ENCODE measurements around the gene C10orf90.

Gene C10orf90

DNA sequence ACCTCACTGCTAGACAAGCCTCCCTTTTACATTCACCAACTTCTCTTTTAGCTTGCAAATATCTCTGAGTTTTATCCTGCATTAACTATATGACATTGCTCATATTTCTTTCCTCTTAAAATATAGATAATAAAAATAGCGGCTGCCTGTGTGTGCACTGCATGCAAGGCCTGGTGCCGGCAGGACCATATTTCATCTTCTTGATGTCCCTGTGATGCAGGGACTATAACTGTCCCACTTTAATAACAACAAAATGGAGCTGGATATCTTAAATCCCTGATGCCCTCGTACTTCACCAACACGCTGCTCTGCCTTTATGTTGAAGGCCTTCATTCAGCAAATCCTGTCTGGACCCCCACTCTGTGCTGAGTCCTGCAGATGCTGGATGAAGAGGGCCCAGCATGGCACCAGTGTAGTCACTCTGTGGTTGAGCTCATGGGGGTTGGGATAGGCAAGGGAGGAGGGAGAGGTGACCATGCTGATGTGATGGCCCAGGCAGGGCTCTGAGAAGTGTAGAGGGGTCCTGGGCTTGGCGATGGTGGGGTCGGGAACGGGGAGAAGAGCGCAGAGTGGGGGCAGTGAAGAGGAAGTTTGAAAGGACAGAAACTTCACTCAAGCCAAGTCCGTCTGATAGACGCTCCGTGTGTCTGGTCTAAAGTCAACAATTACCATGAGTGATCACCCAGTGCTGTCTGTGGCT is 40.4 kb downstream of the C10orf90 start:
- no peaks in the 10 kb centered on the region for H3K36me3 Mint-ChIP-seq (ENCODE audit: low read depth)
- H3K9me3 Mint-ChIP-seq: no peaks in the 10 kb centered on the region
- H3K4me1 Mint-ChIP-seq: peaks cover 29% of the 10 kb centered on the region
- H3K27me3 Mint-ChIP-seq (ENCODE audit: low read depth): peaks cover 21% of the 10 kb centered on the region
- H3K27ac Mint-ChIP-seq: no peak overlapping the region
- no peak for TF ChIP-seq CTCF (IDR thresholded peaks at IDR 0.05; ENCODE audit: unreplicated experiment in 3 of 3)
- H3K4me3 Mint-ChIP-seq: no peak overlapping the region

DNA sequence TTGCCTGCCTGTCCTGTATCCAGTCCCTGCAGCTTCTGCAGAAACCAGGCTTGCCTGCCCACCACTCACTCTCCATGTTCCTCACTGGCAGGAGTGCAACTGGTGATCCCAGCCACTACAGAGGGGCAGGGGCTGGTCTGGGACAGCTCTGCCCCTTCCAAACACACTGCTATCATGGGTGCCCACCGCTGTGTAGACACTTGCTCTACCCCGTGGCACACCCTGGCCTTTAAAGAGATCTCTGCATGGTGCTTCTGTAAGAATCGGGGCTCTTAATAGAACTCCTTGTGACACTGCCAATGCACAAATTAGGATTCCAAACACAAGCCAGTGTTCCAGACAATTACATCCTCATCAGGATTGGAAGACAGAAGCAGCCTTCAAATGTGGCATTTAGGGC is 41.7 kb downstream of the C10orf90 start:
- Mint-ChIP-seq H3K4me3 (no peak overlapping the region), H3K27ac (no peak overlapping the region), H3K36me3 (ENCODE audit: low read depth) (no peaks in the 10 kb centered on the region), H3K9me3 (no peaks in the 10 kb centered on the region), H3K4me1 (peaks cover 27% of the 10 kb centered on the region), H3K27me3 (ENCODE audit: low read depth) (peaks cover 21% of the 10 kb centered on the region)
- no peak for TF ChIP-seq CTCF (IDR thresholded peaks at IDR 0.05; ENCODE audit: unreplicated experiment in 3 of 3)

- Mint-ChIP-seq H3K36me3 (ENCODE audit: low read depth) (no peaks in the 10 kb centered on the region), H3K27me3 (ENCODE audit: low read depth) (peaks cover 5% of the 10 kb centered on the region), H3K4me3 (no peak overlapping the region), H3K4me1 (peaks cover 16% of the 10 kb centered on the region), H3K27ac (no peak overlapping the region), H3K9me3 (peaks cover 5% of the 10 kb centered on the region)
- TF ChIP-seq CTCF (IDR thresholded peaks at IDR 0.05; ENCODE audit: unreplicated experiment in 3 of 3): no peak
These were observed 48.6 kb downstream of the C10orf90 start for GRCh38 chr10:126621846-126622245.

DNA sequence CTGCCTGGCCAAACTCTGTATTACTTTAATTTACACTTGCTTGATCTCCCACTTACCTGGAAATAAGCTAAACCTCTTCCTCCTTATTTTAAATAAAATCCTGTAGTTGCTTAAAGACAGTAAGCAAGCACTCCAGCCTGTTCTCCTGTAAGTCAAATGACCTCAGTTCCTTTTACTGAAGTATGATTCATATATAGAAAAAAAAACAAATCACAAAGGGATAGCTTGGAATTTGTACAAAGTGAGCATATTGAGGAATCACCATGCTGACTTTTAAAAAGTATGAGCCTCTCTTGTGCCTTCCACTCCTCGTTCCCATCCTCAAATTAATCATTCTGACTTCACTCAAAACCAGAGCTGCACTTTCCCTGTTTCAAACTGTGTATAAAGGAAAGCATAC is 52.0 kb downstream of the C10orf90 start:
- TF ChIP-seq CTCF (IDR thresholded peaks at IDR 0.05; ENCODE audit: unreplicated experiment in 3 of 3): no peak
- H3K36me3 Mint-ChIP-seq (ENCODE audit: low read depth): no peaks in the 10 kb centered on the region
- no peak overlapping the region for H3K4me3 Mint-ChIP-seq
- H3K4me1 Mint-ChIP-seq: peaks cover 16% of the 10 kb centered on the region
- peaks cover 5% of the 10 kb centered on the region for H3K27me3 Mint-ChIP-seq (ENCODE audit: low read depth)
- H3K27ac Mint-ChIP-seq: peak overlapping the region in 1 of 3 experiments; percentile 13
- H3K9me3 Mint-ChIP-seq: peaks cover 5% of the 10 kb centered on the region

GRCh38 chr10:126617733-126618132 is 52.8 kb downstream of the C10orf90 start:
- peaks cover 5% of the 10 kb centered on the region for H3K9me3 Mint-ChIP-seq
- no peak overlapping the region for H3K27ac Mint-ChIP-seq
- H3K27me3 Mint-ChIP-seq (ENCODE audit: low read depth): peaks cover 5% of the 10 kb centered on the region
- no peak for TF ChIP-seq CTCF (IDR thresholded peaks at IDR 0.05; ENCODE audit: unreplicated experiment in 3 of 3)
- H3K4me3 Mint-ChIP-seq: no peak overlapping the region
- peaks cover 16% of the 10 kb centered on the region for H3K4me1 Mint-ChIP-seq
- no peaks in the 10 kb centered on the region for H3K36me3 Mint-ChIP-seq (ENCODE audit: low read depth)

- peaks cover 16% of the 10 kb centered on the region for H3K4me1 Mint-ChIP-seq
- no peak for TF ChIP-seq CTCF (IDR thresholded peaks at IDR 0.05; ENCODE audit: unreplicated experiment in 3 of 3)
- peaks cover 5% of the 10 kb centered on the region for H3K9me3 Mint-ChIP-seq
- H3K27ac Mint-ChIP-seq: peak overlapping the region in 1 of 3 experiments; percentile 3
- H3K4me3 Mint-ChIP-seq: no peak overlapping the region
- H3K36me3 Mint-ChIP-seq (ENCODE audit: low read depth): no peaks in the 10 kb centered on the region
- peaks cover 5% of the 10 kb centered on the region for H3K27me3 Mint-ChIP-seq (ENCODE audit: low read depth)
These were observed 53.3 kb downstream of the C10orf90 start for GRCh38 chr10:126617208-126617607.

Measured in nephron (organoid).